Measurements from ENCODE around the gene RHOU.

The RHOU gene

GRCh38 chr1:228742281-228742860, 7.1 kb downstream of the RHOU start:
- no peak overlapping the region for H3K27ac ChIP-seq
- POLR2A ChIA-PET (ENCODE audit: low non-redundant PET): no interaction called here
- DNase-seq (ENCODE audit: low spot score): no peak
- TF ChIP-seq CTCF (conservative IDR thresholded peaks at IDR 0.05; ENCODE audit: low read depth): no peak
- CTCF ChIA-PET: no interaction called here

GRCh38 chr1:228743405-228743804, 8.1 kb downstream of the RHOU start:
- no peak for DNase-seq (ENCODE audit: low spot score)
- no peak overlapping the region for H3K27ac ChIP-seq
- CTCF ChIA-PET: no interaction called here
- POLR2A ChIA-PET (ENCODE audit: low non-redundant PET): no interaction called here
- no peak for TF ChIP-seq CTCF (conservative IDR thresholded peaks at IDR 0.05; ENCODE audit: low read depth)

DNA sequence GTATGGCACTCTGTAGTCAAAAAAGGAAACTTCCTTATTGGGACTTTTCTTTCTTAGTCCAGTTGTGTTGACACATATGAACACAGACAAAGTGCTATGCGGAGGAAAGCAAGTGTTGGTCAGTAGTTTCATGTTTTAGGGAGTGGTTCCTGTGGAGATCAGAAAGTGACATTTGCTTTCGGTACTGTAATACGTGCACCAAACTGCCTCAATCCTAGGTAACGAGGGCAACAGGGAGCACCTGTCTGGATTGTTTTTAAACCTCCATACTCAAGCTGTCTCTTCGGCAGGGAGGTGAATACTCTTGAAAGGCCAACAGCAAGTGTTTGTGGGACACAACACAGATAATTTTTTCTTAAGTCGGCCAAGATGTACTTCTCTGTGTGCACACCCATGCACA, 9.1 kb downstream of the RHOU start:
- CTCF ChIA-PET: no interaction called here
- no peak overlapping the region for H3K27ac ChIP-seq
- TF ChIP-seq CTCF (conservative IDR thresholded peaks at IDR 0.05; ENCODE audit: low read depth): no peak
- DNase-seq (ENCODE audit: low spot score): no peak
- POLR2A ChIA-PET (ENCODE audit: low non-redundant PET): no interaction called here

- DNase-seq (ENCODE audit: low spot score): no peak
- ChIA-PET CTCF (interaction anchor here (0.6 kb wide), 2 partner anchors 189 to 310 kb away, joined by 3 to 7 read pairs; no protein-coding TSS in a partner anchor), POLR2A (ENCODE audit: low non-redundant PET) (no interaction called here)
- no peak for TF ChIP-seq CTCF (conservative IDR thresholded peaks at IDR 0.05; ENCODE audit: low read depth)
- no peak overlapping the region for H3K27ac ChIP-seq
Observed at GRCh38 chr1:228744918-228745317, 9.6 kb downstream of the RHOU start.

- ChIA-PET POLR2A (ENCODE audit: low non-redundant PET) (no interaction called here), CTCF (interaction anchor here (0.6 kb wide), 2 partner anchors 188 to 309 kb away, joined by 3 to 7 read pairs; no protein-coding TSS in a partner anchor)
- no peak for TF ChIP-seq CTCF (conservative IDR thresholded peaks at IDR 0.05; ENCODE audit: low read depth)
- no peak overlapping the region for H3K27ac ChIP-seq
- DNase-seq (ENCODE audit: low spot score): no peak
Observed at GRCh38 chr1:228745497-228745896, 10.2 kb downstream of the RHOU start.

GRCh38 chr1:228747301-228747935, 12.1 kb downstream of the RHOU start:
- H3K27ac ChIP-seq: no peak overlapping the region
- no peak for TF ChIP-seq CTCF (conservative IDR thresholded peaks at IDR 0.05; ENCODE audit: low read depth)
- ChIA-PET POLR2A (ENCODE audit: low non-redundant PET) (no interaction called here), CTCF (interaction anchor here (0.7 kb wide), 1 partner anchor 702 kb away, joined by 5 read pairs; no protein-coding TSS in a partner anchor)
- no peak for DNase-seq (ENCODE audit: low spot score)
